ENCODE data around the gene CEP170. TPM values are rescaled to one million over a fixed set of nuclear protein-coding genes. Genes with fewer than 3 reads are reported as not detected.
A peak's percentile ranks its signal among the peaks of the same experiment; 100 is the strongest.

CEP170 gene
- total RNA-seq, 1 donor from 2014 or later: 145 TPM

DNA sequence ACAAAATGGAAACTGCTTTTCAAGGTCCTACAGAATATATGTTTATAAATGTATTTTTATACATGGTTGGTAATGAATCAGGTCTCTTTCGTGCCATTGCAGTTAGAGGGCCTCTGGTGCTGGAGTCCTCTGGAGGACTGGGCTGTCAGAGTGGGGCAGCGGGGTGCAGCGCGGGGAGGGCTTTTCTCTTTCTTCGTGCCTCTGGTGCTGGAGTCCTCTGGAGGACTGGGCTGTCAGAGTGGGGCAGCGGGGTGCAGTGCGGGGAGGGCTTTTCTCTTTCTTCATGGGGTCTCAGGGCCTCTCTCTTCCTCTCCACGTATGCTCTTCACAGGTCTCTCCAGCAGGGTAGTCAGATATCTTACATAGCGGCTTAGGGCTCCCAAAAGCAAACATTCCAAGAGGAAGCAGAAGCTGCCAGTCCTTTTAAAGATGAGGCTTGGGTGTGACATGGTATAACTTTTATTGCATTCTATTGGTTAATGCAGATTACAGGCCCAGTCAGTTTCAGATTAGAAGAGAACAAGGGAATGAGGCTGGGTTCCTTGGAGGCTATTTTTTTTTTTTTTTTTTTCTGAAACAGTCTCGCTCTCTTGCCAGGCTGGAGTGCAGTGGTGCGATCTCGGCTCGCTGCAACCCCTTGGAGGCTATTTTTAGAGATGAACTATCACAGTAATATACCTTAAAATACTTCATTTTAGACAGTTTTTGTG is 13.8 kb upstream of the CEP170 start:
- no peak for DNase-seq (ENCODE audit: low read depth)

DNA sequence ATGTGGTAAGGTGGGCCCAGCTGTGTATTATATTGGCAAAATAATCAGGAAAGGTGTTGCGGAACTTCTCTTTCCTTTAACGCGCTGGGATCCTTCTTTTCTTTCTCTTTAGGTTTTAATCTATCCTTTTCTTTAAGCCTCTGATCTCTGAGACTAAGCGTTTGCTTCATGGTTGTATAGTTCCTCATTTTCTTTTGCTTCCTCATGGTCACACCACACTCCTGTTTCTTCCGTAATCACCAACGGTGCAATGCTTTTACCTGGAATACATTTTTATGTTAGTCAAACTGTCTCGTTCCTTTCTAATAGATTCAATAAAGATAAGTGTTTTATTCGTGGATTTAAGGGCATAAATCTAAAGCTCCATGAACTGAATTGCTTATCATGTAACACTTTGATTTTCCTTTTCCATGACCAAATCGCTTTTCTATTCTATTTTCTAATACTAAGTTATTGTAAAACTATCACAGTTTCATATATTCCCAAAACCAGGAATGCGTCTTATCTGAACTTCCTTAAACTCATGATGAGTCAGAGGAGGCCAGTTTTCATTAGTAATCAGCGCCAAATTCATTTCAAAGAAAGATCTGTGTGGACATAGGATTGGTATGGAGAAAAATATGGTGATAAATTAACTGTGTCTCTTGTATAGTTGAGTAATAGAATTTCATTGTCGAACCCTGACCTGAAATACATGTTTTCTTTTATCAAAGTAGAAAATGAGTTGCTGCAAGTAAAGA is 13.0 kb upstream of the CEP170 start:
- DNase-seq (ENCODE audit: low read depth): no peak

DNA sequence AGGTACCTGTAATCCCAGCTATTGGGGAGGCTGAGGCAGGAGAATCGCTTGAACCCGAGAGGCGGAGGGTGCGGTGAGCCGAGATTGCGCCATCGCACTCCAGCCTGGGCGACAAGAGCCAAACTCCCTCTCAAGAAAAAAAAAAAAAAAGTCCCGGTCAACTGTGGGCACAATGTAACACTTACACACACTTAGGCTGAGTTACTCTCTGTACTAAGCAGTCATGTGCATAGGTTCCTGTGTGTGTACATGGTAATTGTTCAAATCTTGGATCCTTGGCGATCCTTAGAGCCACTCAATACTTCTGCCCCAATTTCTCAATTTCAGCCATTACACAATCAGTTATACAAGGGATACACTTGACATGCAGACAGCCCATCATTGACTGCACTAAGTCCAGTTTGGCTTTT is 12.4 kb upstream of the CEP170 start:
- no peak for DNase-seq (ENCODE audit: low read depth)

DNA sequence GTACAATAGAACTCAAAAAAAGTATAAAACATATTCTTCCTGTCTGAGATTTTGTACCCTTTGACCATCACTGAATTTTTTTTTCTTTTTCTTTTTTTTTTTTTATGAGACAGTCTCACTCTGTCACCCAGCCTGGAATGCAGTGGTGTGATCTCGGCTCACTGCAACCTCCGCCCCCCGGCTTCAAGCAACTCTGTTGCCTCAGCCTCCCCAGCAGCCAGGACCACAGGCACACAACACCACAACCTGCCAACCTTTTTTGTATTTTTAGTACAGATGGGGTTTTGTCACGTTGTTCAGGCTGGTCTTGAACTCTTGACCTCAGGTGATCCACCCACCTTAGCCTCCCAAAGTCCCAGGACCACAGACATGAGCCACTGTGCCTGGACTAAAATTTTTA is 11.2 kb upstream of the CEP170 start:
- DNase-seq (ENCODE audit: low read depth): no peak

DNA sequence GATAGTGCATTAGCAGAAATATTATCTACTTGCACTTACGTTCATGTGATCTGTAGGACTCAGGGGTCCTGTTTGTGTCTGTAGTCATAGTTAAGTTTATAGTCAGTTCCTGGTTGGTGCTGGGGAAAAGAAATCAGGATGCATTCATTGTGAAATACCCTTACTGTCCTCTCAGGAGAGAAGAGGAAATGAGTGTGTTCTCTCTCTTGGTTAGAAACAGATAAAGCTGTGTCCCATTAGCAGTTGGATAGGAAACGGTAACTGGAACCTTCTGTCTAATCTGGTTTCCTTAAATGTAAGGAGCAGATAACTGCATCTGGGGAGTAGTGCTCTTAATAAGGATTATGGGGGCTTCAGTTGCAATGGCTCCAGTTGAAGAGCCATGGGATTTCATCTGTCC is 9.6 kb upstream of the CEP170 start:
- no peak for DNase-seq (ENCODE audit: low read depth)

DNA sequence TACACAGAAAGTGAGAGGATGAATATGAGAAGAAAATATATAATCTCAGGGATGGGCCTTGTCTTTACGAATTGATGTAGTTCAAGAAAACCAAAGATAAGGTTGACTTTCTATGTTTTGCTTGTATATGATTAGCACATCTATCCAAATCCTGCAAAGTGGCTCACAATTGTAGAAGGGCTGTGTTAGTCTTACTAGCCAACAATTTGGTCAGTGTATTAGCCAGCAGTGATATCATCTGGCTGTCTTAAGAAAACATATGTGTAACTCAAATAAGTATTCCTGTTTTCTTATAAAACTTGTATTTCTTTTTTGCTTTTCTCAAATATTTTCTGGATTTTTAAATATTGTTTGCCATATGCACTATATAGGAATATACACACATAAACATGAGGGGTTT is 6.3 kb upstream of the CEP170 start:
- DNase-seq (ENCODE audit: low read depth): no peak

DNA sequence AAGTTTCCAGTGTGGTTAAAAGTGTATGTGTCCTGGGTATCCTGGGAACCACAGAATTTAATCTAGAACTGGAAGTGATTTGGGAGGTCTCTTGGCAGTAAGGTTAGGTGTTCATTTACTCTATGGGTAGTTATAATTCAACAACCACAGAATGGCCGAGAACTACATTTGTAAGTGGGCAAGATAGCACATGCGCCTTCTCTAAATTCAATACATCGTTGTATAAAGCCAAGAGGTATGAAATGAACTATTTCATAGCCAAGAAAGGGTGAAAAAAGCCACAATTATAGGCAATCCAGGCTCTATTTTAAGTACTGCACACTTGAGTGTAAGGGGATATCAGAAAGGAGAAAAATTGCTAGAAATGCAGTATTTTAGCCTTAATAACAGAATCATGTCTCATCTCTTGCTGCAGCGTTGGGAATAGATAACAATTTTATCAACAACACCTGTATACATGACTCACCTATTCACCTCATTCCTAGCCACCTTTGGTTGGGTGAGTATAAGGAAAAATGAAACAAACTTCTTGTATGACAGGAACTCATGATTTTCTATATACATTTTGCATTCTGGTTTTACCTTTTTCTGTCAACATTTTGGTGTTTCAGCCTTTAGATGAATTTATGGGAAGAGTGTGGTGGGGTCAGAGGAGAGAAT is 5.3 kb upstream of the CEP170 start:
- no peak for DNase-seq (ENCODE audit: low read depth)

DNA sequence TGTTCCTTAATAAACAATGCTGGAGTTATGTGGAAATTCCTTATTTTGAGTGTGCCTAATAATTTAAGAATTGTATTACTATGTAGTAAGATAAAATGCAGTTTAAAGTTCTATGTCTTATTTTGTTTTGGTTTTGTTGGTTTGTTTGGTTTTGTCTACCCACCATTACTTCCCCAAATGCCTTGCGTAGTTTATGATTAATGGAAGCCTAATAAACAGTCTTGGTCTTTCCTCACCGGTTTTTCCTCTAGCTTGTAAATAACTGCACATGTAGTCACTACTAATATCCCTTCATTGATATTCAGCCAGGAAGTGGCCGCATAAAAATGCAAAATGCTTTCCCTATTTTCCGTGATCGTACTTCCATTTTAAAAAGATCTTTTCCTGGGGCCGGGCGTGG is 3.6 kb upstream of the CEP170 start:
- DNase-seq (ENCODE audit: low read depth): no peak

DNA sequence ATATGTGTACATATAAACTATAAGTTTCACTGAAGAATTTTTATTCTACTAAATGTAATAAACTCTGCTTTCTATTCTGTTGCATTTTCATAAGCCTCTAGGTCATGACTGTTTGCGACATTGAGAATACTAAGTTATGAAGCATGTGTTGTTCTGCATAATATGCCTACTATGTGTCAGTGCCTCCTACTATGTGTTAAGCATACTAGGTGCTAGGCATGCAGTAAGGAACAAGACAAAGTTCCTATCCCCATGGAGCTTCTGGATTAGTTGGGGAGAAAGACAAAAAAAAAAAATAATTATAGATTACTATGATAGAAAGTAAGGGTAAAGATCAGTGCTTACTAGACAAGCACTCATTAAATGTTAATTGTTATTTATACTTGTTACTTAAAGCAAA is 2.1 kb upstream of the CEP170 start:
- DNase-seq (ENCODE audit: low read depth): no peak

DNA sequence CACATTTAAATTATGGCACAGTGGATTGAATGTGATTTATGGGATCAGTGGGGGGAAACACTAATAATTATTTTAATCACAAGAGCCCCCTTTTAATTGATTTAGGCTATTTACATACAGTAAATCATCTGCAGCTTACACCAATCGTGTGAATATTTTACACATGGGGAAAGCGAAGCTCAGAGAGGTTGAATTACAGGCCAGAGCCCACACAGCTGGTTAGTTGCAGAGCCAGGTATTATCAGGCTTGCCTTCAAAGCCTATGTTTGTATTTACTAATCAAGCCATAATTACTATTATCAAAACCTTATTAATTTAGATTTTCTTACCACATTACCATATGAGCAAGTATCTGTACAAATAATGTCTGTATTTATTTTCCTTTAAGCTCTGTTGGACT is 1.5 kb upstream of the CEP170 start:
- DNase-seq (ENCODE audit: low read depth): no peak

DNA sequence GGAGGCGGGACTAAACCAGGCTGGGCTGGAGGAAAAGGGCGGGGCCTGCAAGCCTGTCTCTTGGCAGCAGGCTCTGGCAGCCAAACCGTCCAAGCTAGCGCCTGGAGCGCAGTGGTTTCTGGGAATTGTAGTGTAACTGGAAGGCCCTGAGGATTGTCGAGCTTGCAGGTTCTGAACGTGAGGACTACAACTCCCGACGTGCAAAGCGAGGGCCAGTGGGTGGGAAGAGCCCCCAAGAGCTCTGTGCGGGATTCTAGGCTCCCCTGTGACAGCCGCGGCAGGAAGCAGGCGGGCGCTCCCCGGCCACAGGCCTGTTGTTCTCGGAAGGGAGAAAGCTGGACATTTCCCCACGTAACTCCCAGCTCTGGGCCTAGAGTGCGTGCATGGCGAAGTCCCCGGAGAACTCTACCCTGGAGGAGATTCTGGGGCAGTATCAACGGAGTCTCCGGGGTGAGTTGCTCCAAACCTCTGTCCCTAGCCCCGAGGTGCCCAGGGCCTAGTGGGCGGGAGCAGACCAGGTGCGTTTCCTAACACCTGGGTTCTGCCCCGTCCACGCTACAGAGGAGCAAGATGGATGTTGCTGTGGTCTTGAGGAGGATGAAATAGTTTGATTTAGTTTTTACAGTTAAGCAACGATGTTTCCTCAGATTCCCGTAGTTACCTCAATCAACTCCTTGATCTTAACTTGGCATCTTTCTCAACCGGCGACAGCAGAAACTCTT is 871 bp upstream of the CEP170 start, which contains the start of gene SDCCAG8:
SDCCAG8 (plus strand) TSS at position 251 of the 722 bp plus-strand sequence; CDS start at position 384, 133 bp downstream.
- peak; percentile 100 for DNase-seq (ENCODE audit: low read depth)

DNA sequence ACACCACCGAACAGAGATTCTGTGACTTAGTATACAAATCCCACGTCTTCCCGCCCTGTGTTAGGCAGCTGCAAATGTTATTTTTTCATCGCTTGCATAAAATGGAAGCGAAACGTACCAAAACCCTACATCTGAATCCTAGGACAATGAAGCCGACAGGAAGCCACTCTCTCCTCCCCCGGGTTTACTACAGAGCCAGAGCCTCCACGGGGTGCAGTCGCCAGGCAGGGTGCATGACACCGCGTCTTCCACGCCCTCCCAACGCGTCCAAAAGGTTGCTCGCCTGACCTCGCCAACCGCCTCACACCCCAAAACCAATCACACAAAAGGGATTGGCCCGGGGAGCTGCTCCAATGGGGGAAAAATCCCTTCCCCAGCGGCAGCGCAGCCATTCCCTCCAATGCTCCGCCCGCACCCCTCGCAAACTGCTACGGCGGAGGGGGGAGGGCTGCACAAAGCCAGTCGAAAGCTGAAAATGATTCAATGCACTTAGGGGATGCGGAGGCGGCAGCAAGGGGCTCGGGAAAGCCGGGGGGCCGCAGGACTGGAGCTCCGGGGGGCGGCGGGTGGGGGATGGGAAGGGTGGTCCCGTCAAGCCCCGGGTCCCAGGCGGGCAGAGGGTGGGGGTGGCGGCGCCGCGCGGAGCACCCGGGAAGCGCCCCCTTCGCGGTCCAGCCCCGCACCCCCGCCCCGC is 701 bp downstream of the CEP170 start:
- DNase-seq (ENCODE audit: low read depth): peak; percentile 78

DNA sequence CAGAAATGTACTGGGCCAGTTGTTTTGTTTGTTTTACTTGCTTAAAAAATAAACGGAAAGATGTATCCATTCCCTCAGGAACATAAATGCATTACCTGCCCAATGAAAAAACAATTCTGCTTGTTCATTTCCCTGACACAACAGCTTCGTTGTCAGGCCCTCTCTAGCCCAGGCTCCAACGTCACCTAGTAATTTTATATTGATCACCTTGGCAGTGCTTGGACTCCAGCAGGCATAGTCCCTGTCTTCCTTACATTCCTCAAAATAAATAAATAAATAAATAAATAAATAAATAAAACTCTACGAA is 1.2 kb downstream of the CEP170 start:
- no peak for DNase-seq (ENCODE audit: low read depth)

DNA sequence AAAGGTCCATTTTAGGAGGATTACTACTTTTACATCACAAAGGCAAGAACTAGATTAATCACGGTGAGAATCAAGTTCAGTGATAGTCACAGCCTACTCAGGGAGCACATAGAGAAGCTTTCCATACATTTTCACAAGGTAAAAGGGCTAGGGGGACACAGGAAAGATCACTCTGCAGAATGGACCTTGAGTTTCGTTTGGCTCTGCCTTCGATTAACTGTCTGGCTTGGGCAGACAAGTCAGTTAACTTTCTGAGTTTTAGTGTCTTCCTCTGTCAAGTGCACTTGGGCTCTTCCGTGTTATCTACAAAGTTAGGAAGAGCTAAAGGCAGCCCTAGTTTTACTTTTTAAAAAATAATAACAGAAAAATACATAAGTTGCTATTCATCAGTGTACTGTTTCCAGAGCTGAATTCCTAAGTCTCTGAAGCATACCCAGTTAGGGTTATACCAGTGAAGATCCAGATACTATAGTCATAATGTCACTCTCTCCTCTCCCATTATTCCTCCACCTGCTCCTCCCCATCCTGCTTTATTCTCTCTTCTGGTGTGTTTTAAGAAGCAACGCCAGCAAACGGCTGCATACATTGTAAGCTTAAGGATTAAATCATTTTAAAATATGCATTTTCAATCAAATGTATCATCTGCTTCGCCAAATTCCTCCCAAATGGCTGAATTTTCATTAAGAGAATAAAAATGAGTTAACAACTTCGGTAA is 1.7 kb downstream of the CEP170 start:
- peak; percentile 28 for DNase-seq (ENCODE audit: low read depth)

DNA sequence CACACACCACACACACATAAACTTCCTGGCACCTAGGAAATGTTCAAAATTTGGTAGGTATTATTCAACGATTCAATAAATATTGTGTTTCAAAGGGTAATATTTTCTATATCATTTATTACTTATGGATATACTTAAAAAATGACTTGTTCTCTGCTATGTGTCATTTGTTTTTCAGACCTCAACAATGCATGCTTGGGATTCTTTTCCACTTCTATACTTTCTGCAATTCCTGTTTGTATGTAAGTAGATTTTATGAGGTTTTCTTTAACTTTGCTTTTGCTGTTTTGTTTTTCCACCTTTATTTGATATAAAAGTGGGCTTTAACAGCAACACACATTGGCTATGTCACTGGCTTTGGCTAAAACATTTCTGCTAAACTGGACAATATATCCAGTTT is 3.5 kb downstream of the CEP170 start:
- DNase-seq (ENCODE audit: low read depth): no peak

DNA sequence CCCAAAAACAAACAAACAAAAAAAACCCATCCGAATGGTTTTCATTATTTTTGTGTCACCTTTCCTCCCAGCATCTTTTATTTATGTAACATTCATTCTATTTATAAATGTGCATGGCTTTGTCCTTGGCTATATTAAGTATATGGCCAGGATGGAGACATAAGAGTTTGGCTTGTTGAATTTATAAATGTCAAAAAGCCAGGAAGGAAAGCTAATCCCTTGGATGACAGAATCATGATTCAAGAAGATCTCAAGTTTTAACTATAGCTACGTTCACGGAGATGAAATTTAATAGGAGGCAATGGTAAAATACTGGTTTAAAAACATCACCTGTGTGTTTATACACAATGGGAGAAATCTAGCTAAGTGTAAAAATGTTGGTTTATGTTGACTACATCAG is 5.0 kb downstream of the CEP170 start:
- no peak for DNase-seq (ENCODE audit: low read depth)

DNA sequence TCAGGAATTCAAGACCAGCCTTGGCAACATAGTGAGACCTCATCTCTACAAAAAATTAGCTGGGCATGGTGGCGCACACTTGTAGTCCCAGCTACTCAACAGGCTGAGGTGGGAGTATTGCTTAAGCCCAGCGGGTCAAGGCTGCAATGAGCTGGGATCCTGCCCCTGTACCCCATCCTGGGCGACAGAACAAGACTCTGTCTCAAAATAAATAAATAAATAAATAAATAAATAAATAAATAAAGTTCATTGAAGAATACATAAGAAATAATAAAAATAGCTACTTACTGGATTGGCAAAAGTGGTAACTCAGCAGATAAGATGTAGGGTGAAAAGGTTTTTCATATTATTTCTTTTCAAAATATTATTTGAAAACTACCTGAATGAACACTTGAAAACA is 5.9 kb downstream of the CEP170 start:
- DNase-seq (ENCODE audit: low read depth): no peak

DNA sequence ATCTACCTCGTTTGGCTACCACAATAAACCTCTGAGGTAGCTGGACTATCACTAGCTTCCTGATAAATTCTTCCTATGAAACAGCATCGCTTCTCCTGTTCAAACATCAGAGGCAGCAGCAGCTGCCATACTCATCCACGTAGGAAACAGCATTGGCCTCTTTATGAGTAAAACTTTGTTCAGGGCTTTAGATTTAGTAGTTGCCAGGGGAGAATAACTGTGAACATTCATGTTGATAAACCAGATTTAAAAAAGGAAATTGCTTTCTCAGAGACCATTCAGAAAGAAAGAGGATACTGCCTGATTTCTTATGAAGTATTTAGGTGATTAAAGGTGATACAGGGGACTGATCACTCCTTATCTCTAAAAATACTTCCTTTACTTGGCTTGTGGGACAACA is 7.2 kb downstream of the CEP170 start:
- no peak for DNase-seq (ENCODE audit: low read depth)

DNA sequence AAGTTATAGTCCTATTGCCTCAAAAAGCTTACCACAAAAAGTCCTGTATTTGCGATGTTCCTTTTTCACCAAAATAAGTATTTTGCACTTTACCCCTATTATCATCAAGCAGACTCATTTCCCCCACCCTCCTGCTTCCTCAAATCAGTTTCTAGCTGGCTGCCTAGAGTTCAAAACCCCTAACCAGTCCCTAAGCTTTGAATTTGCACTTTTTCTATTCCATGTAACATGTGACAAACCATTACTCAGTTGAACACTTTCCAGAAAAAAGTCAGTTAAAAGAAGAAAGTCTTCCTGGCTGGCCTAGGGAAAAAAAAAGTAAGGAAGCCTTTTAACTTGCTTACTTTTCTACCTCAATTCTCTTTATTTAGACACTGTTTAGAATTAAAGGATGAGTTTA is 8.2 kb downstream of the CEP170 start:
- DNase-seq (ENCODE audit: low read depth): peak; percentile 32

DNA sequence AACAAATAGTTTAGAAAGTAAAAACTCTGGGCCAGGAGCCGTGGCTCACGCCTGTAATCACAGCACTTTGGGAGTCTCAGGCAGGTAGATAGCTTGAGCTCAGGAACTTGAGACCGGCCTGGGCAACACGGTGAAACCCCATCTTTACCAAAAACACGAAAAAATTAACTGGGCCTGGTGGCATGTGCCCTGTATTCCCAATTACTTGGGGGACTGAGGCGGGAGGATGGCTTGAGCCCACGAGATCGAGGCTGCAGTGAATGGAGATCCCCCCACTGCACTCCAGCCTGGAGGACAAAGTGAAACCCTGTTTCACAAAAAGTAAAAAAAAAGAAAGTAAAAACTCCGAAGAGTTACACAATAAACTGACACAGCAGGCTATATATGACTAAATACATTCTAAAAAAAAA is 10.6 kb downstream of the CEP170 start:
- no peak for DNase-seq (ENCODE audit: low read depth)
